H9 (cell line): ENCODE data around the gene DMAC2L. TPM values are rescaled to one million over a fixed set of nuclear protein-coding genes. Genes with fewer than 3 reads are reported as not detected.

Experiments
- DNase-seq: peaks from one replicate; pipeline ENCODE4 v3.0.0-alpha.2; 2017
- H2AFZ ChIP-seq: one replicate; pipeline ENCODE4 v1.6.1; 2013; ENCODE audit warnings: mild to moderate bottlenecking, low read length, control low read depth, moderate library complexity
- H2AK5ac ChIP-seq: 2 replicates; pipeline ENCODE4 v1.6.1; 2013; ENCODE audit warnings: low read length, control low read depth, mixed read lengths; ENCODE audit not compliant: insufficient read length
- H2BK120ac ChIP-seq: one replicate; pipeline ENCODE4 v1.6.1; 2013; ENCODE audit warnings: low read depth, mild to moderate bottlenecking, low read length, control low read depth, inconsistent platforms; ENCODE audit not compliant: poor library complexity, severe bottlenecking
- H2BK12ac ChIP-seq: 2 replicates; pipeline ENCODE4 v1.6.1; 2013; ENCODE audit warnings: low read length, control low read depth, mixed read lengths, low read depth; ENCODE audit not compliant: insufficient read length
- H2BK15ac ChIP-seq: 2 replicates; pipeline ENCODE4 v1.6.1; 2013; ENCODE audit warnings: low read depth, low read length, control low read depth
- H2BK20ac ChIP-seq: one replicate; pipeline ENCODE4 v1.6.1; 2013; ENCODE audit warnings: low read depth, mild to moderate bottlenecking, low read length, control low read depth, inconsistent platforms; ENCODE audit not compliant: poor library complexity, severe bottlenecking
- H2BK5ac ChIP-seq: 2 replicates; pipeline ENCODE4 v1.6.1; 2013; ENCODE audit warnings: low read length, control low read depth, mixed read lengths; ENCODE audit not compliant: insufficient read length
- H3K14ac ChIP-seq: 2 replicates; pipeline ENCODE4 v1.6.1; 2013; ENCODE audit warnings: low read length, control low read depth; ENCODE audit not compliant: insufficient read depth
- H3K18ac ChIP-seq: 2 replicates; pipeline ENCODE4 v1.6.1; 2013; ENCODE audit warnings: low read depth, mild to moderate bottlenecking, mixed read lengths, low read length, control low read depth; ENCODE audit not compliant: insufficient read length
- H3K23ac ChIP-seq: 2 replicates; pipeline ENCODE4 v1.6.1; 2013; ENCODE audit warnings: low read length, control low read depth, mixed read lengths, low read depth; ENCODE audit not compliant: insufficient read length
- H3K23me2 ChIP-seq: 2 replicates; pipeline ENCODE4 v1.6.1; 2013; ENCODE audit warnings: low read depth, mild to moderate bottlenecking, mixed read lengths, low read length, control low read depth; ENCODE audit not compliant: insufficient read length, poor library complexity, severe bottlenecking
- H3K27ac ChIP-seq: 2 replicates; pipeline ENCODE4 v1.5.1; 2013; ENCODE audit warnings: low read length, control low read depth, mixed read lengths, low read depth; ENCODE audit not compliant: insufficient read length
- H3K27me3 ChIP-seq: 2 replicates; pipeline ENCODE4 v1.6.1; 2013; ENCODE audit warnings: low read length, control low read depth, inconsistent platforms; ENCODE audit not compliant: insufficient read depth
- H3K4ac ChIP-seq: 2 replicates; pipeline ENCODE4 v1.6.1; 2013; ENCODE audit warnings: low read depth, mild to moderate bottlenecking, control low read depth, inconsistent platforms, low read length, moderate library complexity
- H3K4me1 ChIP-seq: 2 replicates; pipeline ENCODE4 v1.6.1; 2013; ENCODE audit warnings: low read length, control low read depth, inconsistent platforms; ENCODE audit not compliant: insufficient read depth
- H3K4me2 ChIP-seq: 2 replicates; pipeline ENCODE4 v1.6.1; 2013; ENCODE audit warnings: low read length, control low read depth, mixed read lengths; ENCODE audit not compliant: insufficient read length, insufficient read depth
- H3K56ac ChIP-seq: 2 replicates; pipeline ENCODE4 v1.6.1; 2013; ENCODE audit warnings: low read depth, mild to moderate bottlenecking, mixed read lengths, low read length, control low read depth; ENCODE audit not compliant: insufficient read length
- H3K79me1 ChIP-seq: 2 replicates; pipeline ENCODE4 v1.6.1; 2013; ENCODE audit warnings: low read depth, mild to moderate bottlenecking, moderate library complexity, low read length, control low read depth, inconsistent platforms; ENCODE audit not compliant: insufficient read depth, poor library complexity, severe bottlenecking
- H3K79me2 ChIP-seq: 2 replicates; pipeline ENCODE4 v1.6.1; 2013; ENCODE audit warnings: low read length, control low read depth, inconsistent platforms; ENCODE audit not compliant: insufficient read depth
- H3K9ac ChIP-seq: 2 replicates; pipeline ENCODE4 v1.6.1; 2013; ENCODE audit warnings: low read length, control low read depth, mixed read lengths; ENCODE audit not compliant: insufficient read length; ENCODE audit errors: extremely low read depth
- H3K9me3 ChIP-seq: one replicate; pipeline ENCODE4 v1.6.1; 2013; ENCODE audit warnings: low read depth, low read length, inconsistent platforms; ENCODE audit not compliant: control insufficient read depth
- H3T11ph ChIP-seq: one replicate; pipeline ENCODE4 v1.6.1; 2013; ENCODE audit warnings: mild to moderate bottlenecking, low read length, control low read depth, inconsistent platforms
- H4K20me1 ChIP-seq: one replicate; pipeline ENCODE4 v1.6.1; 2013; ENCODE audit not compliant: control insufficient read depth, insufficient read length, insufficient read depth
- H4K5ac ChIP-seq: 2 replicates; pipeline ENCODE4 v1.6.1; 2013; ENCODE audit warnings: low read depth, mild to moderate bottlenecking, mixed read lengths, low read length, control low read depth; ENCODE audit not compliant: insufficient read length
- H4K8ac ChIP-seq: replicated peaks from 2 replicates; pipeline ENCODE4 v1.6.1; 2013; ENCODE audit warnings: low read length, control low read depth, mixed read lengths, low read depth; ENCODE audit not compliant: insufficient read length
- H4K91ac ChIP-seq: 2 replicates; pipeline ENCODE4 v1.6.1; 2013; ENCODE audit warnings: low read depth, mild to moderate bottlenecking, moderate library complexity, mixed read lengths, low read length, control low read depth; ENCODE audit not compliant: insufficient read length
- H3K27ac Mint-ChIP-seq, 3 experiments: 2 replicates in 2 of 3; 3 replicates in 1 of 3; pipeline ENCODE4 v1.8.0; 2020 to 2021; ENCODE audit warnings: mixed read lengths in 3 of 3, mild to moderate bottlenecking in 1 of 3, moderate library complexity in 1 of 3
- H3K27me3 Mint-ChIP-seq: 2 replicates; pipeline ENCODE4 v1.8.0; 2021; ENCODE audit warnings: low read depth, mild to moderate bottlenecking, moderate library complexity, mixed read lengths
- H3K36me3 Mint-ChIP-seq, 3 experiments: 2 replicates in 2 of 3; 3 replicates in 1 of 3; pipeline ENCODE4 v1.8.0; 2020 to 2021; ENCODE audit warnings: low read depth in 3 of 3, mixed read lengths in 3 of 3; ENCODE audit not compliant: insufficient read depth in 1 of 3
- H3K4me1 Mint-ChIP-seq, 2 experiments: 2 replicates each; pipeline ENCODE4 v1.8.0; 2020; ENCODE audit warnings: mixed read lengths in 2 of 2
- H3K4me3 Mint-ChIP-seq, 2 experiments: 2 replicates in 1 of 2; 3 replicates in 1 of 2; pipeline ENCODE4 v1.8.0; 2020 to 2021; ENCODE audit warnings: mild to moderate bottlenecking in 2 of 2, mixed read lengths in 2 of 2, moderate library complexity in 1 of 2
- H3K9me3 Mint-ChIP-seq, 2 experiments: 2 replicates in 1 of 2; 3 replicates in 1 of 2; pipeline ENCODE4 v1.8.0; 2020; ENCODE audit warnings: mild to moderate bottlenecking in 2 of 2, mixed read lengths in 2 of 2, moderate library complexity in 1 of 2
- CTCF ChIP-seq: fragments of 200-600 bp; sonication (generic); conservative IDR thresholded peaks from 3 replicates; pipeline ENCODE4 v1.8.0; 2021; ENCODE audit warnings: antibody characterized with exemption, mild to moderate bottlenecking
- WGBS: extraction: QIAGEN DNeasy Blood & Tissue Kit; methylation state at CpG from one replicate; pipeline ENCODE4 v1.1.7; 2013; ENCODE audit warnings: missing lambda C conversion rate, low lambda C conversion rate, mixed read lengths; ENCODE audit not compliant: insufficient read length; ENCODE audit errors: extremely low coverage; 5-methylcytosine and 5-hydroxymethylcytosine counted together
- total RNA-seq: library from RNA; stranded (reverse); gene quantifications from 2 replicates; pipeline ENCODE4 v1.2.1, GENCODE V29; 2021

Gene DMAC2L
- total RNA-seq, 1 experiment from 2014 or later, result 22.4 TPM

- no peaks in the 10 kb centered on the region for H3K9me3 ChIP-seq
- no CpG with 5 or more reads among the region's 1 CpG for WGBS
- no peaks in the 10 kb centered on the region for H3K23me2 ChIP-seq
- peaks cover 4 to 11% of the 10 kb centered on the region in 2 experiments for H3K9me3 Mint-ChIP-seq
- no peaks in the 10 kb centered on the region for H3K4me1 ChIP-seq
- no peak overlapping the region for H2BK20ac ChIP-seq
- H4K8ac ChIP-seq, result no peak overlapping the region
- no peaks in the 10 kb centered on the region; the same call in 1 of the 2 replicates for H3K27me3 Mint-ChIP-seq
- no peak overlapping the region for H2BK120ac ChIP-seq
- H3K14ac ChIP-seq, result no peak overlapping the region
- H4K91ac ChIP-seq, result no peak overlapping the region
- H3K23ac ChIP-seq, result no peak overlapping the region
- no peak overlapping the region for H2AFZ ChIP-seq
- no peaks in the 10 kb centered on the region for H3K79me2 ChIP-seq
- H3K9ac ChIP-seq, result no peak overlapping the region
- no peak overlapping the region for H4K5ac ChIP-seq
- H3K4me3 Mint-ChIP-seq, result no peak overlapping the region
- DNase-seq, result no peak
- peaks cover 3% of the 10 kb centered on the region in 2 experiments; a peak in 2 of 4 replicates for H3K4me1 Mint-ChIP-seq
- no peak overlapping the region for H2BK5ac ChIP-seq
- no peaks in the 10 kb centered on the region for H3K79me1 ChIP-seq
- no peaks in the 10 kb centered on the region for H4K20me1 ChIP-seq
- H2BK12ac ChIP-seq, result no peak overlapping the region
- no peak overlapping the region for H3K56ac ChIP-seq
- peaks cover 16 to 28% (median 26%) of the 10 kb centered on the region in 3 experiments for H3K36me3 Mint-ChIP-seq
- no peak overlapping the region for H3T11ph ChIP-seq
- TF ChIP-seq CTCF, result no peak
- no peak overlapping the region for H3K4ac ChIP-seq
- no peak overlapping the region; a peak in 1 of 7 replicates for H3K27ac Mint-ChIP-seq
- no peak overlapping the region for H2BK15ac ChIP-seq
- no peaks in the 10 kb centered on the region for H3K27me3 ChIP-seq
- no peak overlapping the region for H3K4me2 ChIP-seq
- H3K27ac ChIP-seq, result no peak overlapping the region
- H3K18ac ChIP-seq, result no peak overlapping the region
- H2AK5ac ChIP-seq, result no peak overlapping the region
These were observed 7.2 kb downstream of the DMAC2L start for GRCh38 chr14:50319293-50319692.
